Neural progenitor cell (in vitro differentiated cells): ENCODE data around the gene CST3. TPM values are rescaled to one million over a fixed set of nuclear protein-coding genes. Genes with fewer than 3 reads are reported as not detected.

Experiments
- DNase-seq: peaks from one replicate; pipeline ENCODE4 v3.0.0-alpha.2; 2016; ENCODE audit warnings: low spot score
- H2AFZ ChIP-seq: fragments of 200-600 bp; sonication (generic); replicated peaks from 2 replicates; pipeline ENCODE4 v1.6.1; 2016; ENCODE audit warnings: antibody characterized with exemption
- H3F3A ChIP-seq: fragments of 200-600 bp; sonication (generic); 2 replicates; pipeline ENCODE4 v1.6.1; 2016; ENCODE audit warnings: antibody characterized with exemption, low read depth
- H3K27ac ChIP-seq: fragments of 200-600 bp; sonication (generic); 2 replicates; pipeline ENCODE4 v1.5.1; 2016; ENCODE audit warnings: mild to moderate bottlenecking
- H3K27me3 ChIP-seq: fragments of 200-600 bp; sonication (generic); 2 replicates; pipeline ENCODE4 v1.6.1; 2016; ENCODE audit warnings: mild to moderate bottlenecking, moderate library complexity
- H3K36me3 ChIP-seq: fragments of 200-600 bp; sonication (generic); 2 replicates; pipeline ENCODE4 v1.5.1; 2016
- H3K4me1 ChIP-seq: fragments of 200-600 bp; sonication (generic); 2 replicates; pipeline ENCODE4 v1.6.1; 2016; ENCODE audit warnings: mixed run types
- H3K4me2 ChIP-seq: fragments of 200-600 bp; sonication (generic); 2 replicates; pipeline ENCODE4 v1.6.1; 2016
- H3K4me3 ChIP-seq: fragments of 200-600 bp; sonication (generic); 2 replicates; pipeline ENCODE4 v1.5.1; 2016
- H3K79me2 ChIP-seq: fragments of 200-600 bp; sonication (generic); 2 replicates; pipeline ENCODE4 v1.6.1; 2016; ENCODE audit warnings: low read depth
- H3K9ac ChIP-seq: fragments of 200-600 bp; sonication (generic); 2 replicates; pipeline ENCODE4 v1.6.1; 2016
- H3K9me3 ChIP-seq: fragments of 200-600 bp; sonication (generic); 2 replicates; pipeline ENCODE4 v1.5.1; 2016; ENCODE audit warnings: low read depth
- H4K20me1 ChIP-seq: fragments of 200-600 bp; sonication (generic); 2 replicates; pipeline ENCODE4 v1.6.1; 2016; ENCODE audit warnings: low read depth
- H3K27ac Mint-ChIP-seq: 3 replicates; pipeline ENCODE4 v1.8.0; 2021; ENCODE audit warnings: mixed read lengths
- H3K27me3 Mint-ChIP-seq: 2 replicates; pipeline ENCODE4 v1.8.0; 2022; ENCODE audit warnings: low read depth, mild to moderate bottlenecking, inconsistent platforms, moderate library complexity, mixed read lengths; ENCODE audit not compliant: insufficient read depth
- H3K36me3 Mint-ChIP-seq: 3 replicates; pipeline ENCODE4 v1.8.0; 2021; ENCODE audit warnings: mixed read lengths
- H3K4me1 Mint-ChIP-seq: 3 replicates; pipeline ENCODE4 v1.8.0; 2021; ENCODE audit warnings: mixed read lengths
- H3K4me3 Mint-ChIP-seq: 3 replicates; pipeline ENCODE4 v1.8.0; 2021; ENCODE audit warnings: mild to moderate bottlenecking, moderate library complexity, mixed read lengths
- H3K9me3 Mint-ChIP-seq: 3 replicates; pipeline ENCODE4 v1.8.0; 2020; ENCODE audit warnings: mixed read lengths
- EZH2 ChIP-seq: fragments of 200-600 bp; sonication (generic); IDR thresholded peaks from 2 replicates; pipeline ENCODE4 v1.6.1; 2017; ENCODE audit warnings: antibody characterized with exemption, mild to moderate bottlenecking, moderate library complexity
- EZH2phosphoT487 ChIP-seq: fragments of 200-600 bp; sonication (generic); IDR thresholded peaks from 2 replicates; pipeline ENCODE4 v1.6.1; 2017; ENCODE audit warnings: antibody characterized with exemption
- total RNA-seq: library from RNA; depleted of rRNA; stranded (reverse); fragments of >200 nt; gene quantifications from 2 replicates; pipeline ENCODE4 v1.2.3, GENCODE V29; 2015; ENCODE audit warnings: low replicate concordance
- TF ChIP-seq, protein P1 (sequence below): fragments of 200-600 bp; sonication (generic); IDR thresholded peaks from 2 replicates; pipeline ENCODE4 v1.5.1; 2017; ENCODE audit warnings: antibody characterized with exemption, mild to moderate bottlenecking

CST3 gene
- total RNA-seq, 1 donor from 2014 or later, result 20.8 TPM

DNA sequence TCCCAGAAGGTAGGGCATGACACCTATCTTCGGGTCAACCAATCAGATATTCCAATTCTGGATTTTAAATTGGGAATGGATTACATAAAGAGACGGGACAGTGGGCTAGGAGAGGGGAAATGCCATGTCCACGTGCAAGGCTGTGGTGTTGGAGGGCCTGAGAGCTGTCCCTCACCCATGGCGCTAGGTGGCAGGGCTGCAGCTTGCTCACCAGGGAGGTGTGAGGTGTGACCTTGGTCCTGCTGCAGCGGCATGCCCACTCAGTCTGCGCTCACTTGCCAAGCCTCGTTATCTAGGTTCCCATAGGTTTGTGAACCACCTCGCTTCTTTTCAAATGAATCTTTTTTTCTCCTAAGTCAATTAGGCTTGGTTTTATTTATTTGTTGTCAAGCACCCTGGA, 19.4 kb upstream of the CST3 start:
- H3K27me3 ChIP-seq, result no peaks in the 10 kb centered on the region
- Mint-ChIP-seq H3K27me3 (peaks cover 6% of the 10 kb centered on the region), H3K36me3 (no peaks in the 10 kb centered on the region), H3K9me3 (no peaks in the 10 kb centered on the region), H3K4me1 (peaks cover 9% of the 10 kb centered on the region), H3K27ac (no peak overlapping the region), H3K4me3 (no peak overlapping the region)
- TF ChIP-seq EZH2phosphoT487 (no peak), EZH2 (no peak)
- TF ChIP-seq, protein P1, sequence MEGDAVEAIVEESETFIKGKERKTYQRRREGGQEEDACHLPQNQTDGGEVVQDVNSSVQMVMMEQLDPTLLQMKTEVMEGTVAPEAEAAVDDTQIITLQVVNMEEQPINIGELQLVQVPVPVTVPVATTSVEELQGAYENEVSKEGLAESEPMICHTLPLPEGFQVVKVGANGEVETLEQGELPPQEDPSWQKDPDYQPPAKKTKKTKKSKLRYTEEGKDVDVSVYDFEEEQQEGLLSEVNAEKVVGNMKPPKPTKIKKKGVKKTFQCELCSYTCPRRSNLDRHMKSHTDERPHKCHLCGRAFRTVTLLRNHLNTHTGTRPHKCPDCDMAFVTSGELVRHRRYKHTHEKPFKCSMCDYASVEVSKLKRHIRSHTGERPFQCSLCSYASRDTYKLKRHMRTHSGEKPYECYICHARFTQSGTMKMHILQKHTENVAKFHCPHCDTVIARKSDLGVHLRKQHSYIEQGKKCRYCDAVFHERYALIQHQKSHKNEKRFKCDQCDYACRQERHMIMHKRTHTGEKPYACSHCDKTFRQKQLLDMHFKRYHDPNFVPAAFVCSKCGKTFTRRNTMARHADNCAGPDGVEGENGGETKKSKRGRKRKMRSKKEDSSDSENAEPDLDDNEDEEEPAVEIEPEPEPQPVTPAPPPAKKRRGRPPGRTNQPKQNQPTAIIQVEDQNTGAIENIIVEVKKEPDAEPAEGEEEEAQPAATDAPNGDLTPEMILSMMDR, result no peak
- H3F3A ChIP-seq, result no peaks in the 10 kb centered on the region
- no peak overlapping the region for H3K27ac ChIP-seq
- H3K79me2 ChIP-seq, result no peaks in the 10 kb centered on the region
- DNase-seq, result no peak
- no peaks in the 10 kb centered on the region for H3K36me3 ChIP-seq
- H3K4me3 ChIP-seq, result no peak overlapping the region
- no peaks in the 10 kb centered on the region for H4K20me1 ChIP-seq
- no peak overlapping the region for H3K4me2 ChIP-seq
- H3K9me3 ChIP-seq, result no peaks in the 10 kb centered on the region
- no peak overlapping the region for H2AFZ ChIP-seq
- H3K4me1 ChIP-seq, result no peaks in the 10 kb centered on the region
- H3K9ac ChIP-seq, result no peak overlapping the region

DNA sequence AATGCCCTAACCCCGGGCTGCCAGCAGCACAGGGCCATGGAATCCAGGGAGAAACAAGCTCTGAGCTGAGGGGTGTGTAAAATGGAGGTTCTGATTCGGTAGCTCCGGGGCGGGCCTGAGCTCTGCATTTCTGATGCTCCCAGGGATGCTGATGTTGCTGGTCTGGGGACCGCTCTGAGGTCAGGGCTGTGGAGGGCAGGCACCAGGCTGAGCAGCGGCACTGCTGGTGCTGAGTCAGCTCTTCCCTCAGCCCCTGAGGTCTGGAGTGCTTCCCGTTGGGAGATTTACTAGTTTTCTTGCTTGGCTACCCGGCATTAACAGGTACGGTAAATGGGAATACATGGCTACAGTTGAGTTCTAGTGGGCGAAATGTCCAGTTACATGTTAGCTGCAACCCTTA, 18.6 kb upstream of the CST3 start:
- Mint-ChIP-seq H3K27me3 (peaks cover 6% of the 10 kb centered on the region), H3K27ac (no peak overlapping the region), H3K36me3 (no peaks in the 10 kb centered on the region), H3K9me3 (no peaks in the 10 kb centered on the region), H3K4me1 (peaks cover 9% of the 10 kb centered on the region), H3K4me3 (no peak overlapping the region)
- no peaks in the 10 kb centered on the region for H3K36me3 ChIP-seq
- H3K9me3 ChIP-seq, result no peaks in the 10 kb centered on the region
- no peak overlapping the region for H3K4me2 ChIP-seq
- no peaks in the 10 kb centered on the region for H4K20me1 ChIP-seq
- no peak for DNase-seq
- H2AFZ ChIP-seq, result no peak overlapping the region
- no peak overlapping the region for H3K27ac ChIP-seq
- H3K79me2 ChIP-seq, result no peaks in the 10 kb centered on the region
- TF ChIP-seq EZH2 (no peak), EZH2phosphoT487 (no peak)
- TF ChIP-seq, protein P1, result no peak
- no peaks in the 10 kb centered on the region for H3K4me1 ChIP-seq
- no peaks in the 10 kb centered on the region for H3K27me3 ChIP-seq
- H3K9ac ChIP-seq, result no peak overlapping the region
- no peak overlapping the region for H3K4me3 ChIP-seq
- no peaks in the 10 kb centered on the region for H3F3A ChIP-seq

DNA sequence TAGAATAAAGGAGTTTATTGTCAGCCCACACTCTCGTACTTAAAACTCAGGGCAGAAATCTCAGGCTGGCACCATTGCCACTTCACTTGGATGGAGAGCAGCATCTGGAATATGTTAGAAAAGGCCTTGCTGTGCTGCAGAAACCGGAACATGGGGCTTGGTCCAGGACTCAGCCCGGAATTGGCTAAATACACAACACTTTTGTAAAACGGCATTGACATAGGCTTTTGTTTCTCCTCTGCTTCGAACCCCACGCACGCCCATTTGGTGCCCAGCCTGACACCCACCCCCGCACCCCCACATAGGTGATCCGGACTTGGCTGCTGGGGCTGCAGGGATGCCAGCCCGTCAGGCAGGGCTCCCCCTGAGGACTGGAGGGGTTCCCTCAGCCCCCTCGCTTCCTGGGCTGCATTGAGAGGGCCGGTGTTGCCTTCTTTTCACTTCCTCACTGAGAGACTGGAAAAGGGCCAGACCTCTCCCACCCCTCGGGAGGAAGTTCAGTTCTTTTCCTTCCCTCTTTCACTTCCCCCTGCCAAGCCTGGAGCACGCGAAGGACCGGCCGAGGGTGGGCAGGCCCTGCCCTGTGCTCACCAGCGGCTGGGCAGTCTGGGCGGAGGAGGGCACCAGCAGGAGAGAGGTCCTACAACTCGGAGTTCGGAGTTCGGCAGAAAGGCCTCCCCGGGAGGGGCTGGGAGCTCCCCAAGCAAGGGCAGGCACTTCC, 17.9 kb upstream of the CST3 start:
- peak overlapping the region; percentile 63 for H2AFZ ChIP-seq

More for the DNA sequence above, 17.9 kb upstream of the CST3 start:
- H3K27me3 Mint-ChIP-seq, result peaks cover 6% of the 10 kb centered on the region
- no peak for TF ChIP-seq EZH2
- TF ChIP-seq EZH2phosphoT487, result no peak
- TF ChIP-seq, protein P1, result no peak
- no peak overlapping the region for H3K4me3 Mint-ChIP-seq
- Histone ChIP-seq H3K4me2 (no peak overlapping the region), H4K20me1 (no peaks in the 10 kb centered on the region), H3K36me3 (no peaks in the 10 kb centered on the region), H3K79me2 (no peaks in the 10 kb centered on the region), H3K4me1 (no peaks in the 10 kb centered on the region), H3K9ac (no peak overlapping the region), H3F3A (no peaks in the 10 kb centered on the region), H3K9me3 (no peaks in the 10 kb centered on the region), H3K4me3 (no peak overlapping the region), H3K27ac (no peak overlapping the region), H3K27me3 (no peaks in the 10 kb centered on the region)
- DNase-seq, result no peak
- H3K9me3 Mint-ChIP-seq, result no peaks in the 10 kb centered on the region
- H3K27ac Mint-ChIP-seq, result no peak overlapping the region
- no peaks in the 10 kb centered on the region for H3K36me3 Mint-ChIP-seq
- peaks cover 9% of the 10 kb centered on the region for H3K4me1 Mint-ChIP-seq
